Neural crest cell (in vitro differentiated cells): ENCODE data around the gene HLA-DPB1. TPM values are rescaled to one million over a fixed set of nuclear protein-coding genes. Genes with fewer than 3 reads are reported as not detected.

Source experiments
- DNase-seq: peaks from one replicate; pipeline ENCODE4 v3.0.0; 2021; ENCODE audit warnings: low read depth, mixed read lengths, low spot score
- H3K27ac Mint-ChIP-seq: one replicate; pipeline ENCODE4 v1.8.0; 2021; ENCODE audit warnings: mild to moderate bottlenecking, mixed read lengths; ENCODE audit not compliant: unreplicated experiment
- H3K27me3 Mint-ChIP-seq: 2 replicates; pipeline ENCODE4 v1.8.0; 2021; ENCODE audit warnings: low read depth, mild to moderate bottlenecking, mixed read lengths
- H3K36me3 Mint-ChIP-seq: 2 replicates; pipeline ENCODE4 v1.8.0; 2021; ENCODE audit warnings: low read depth, mild to moderate bottlenecking, mixed read lengths
- H3K4me1 Mint-ChIP-seq: 2 replicates; pipeline ENCODE4 v1.8.0; 2021; ENCODE audit warnings: mixed read lengths
- H3K4me3 Mint-ChIP-seq: one replicate; pipeline ENCODE4 v1.8.0; 2021; ENCODE audit warnings: mild to moderate bottlenecking, mixed read lengths
- H3K9me3 Mint-ChIP-seq: 2 replicates; pipeline ENCODE4 v1.8.0; 2021; ENCODE audit warnings: mixed read lengths
- long read RNA-seq: library from polyadenylated mRNA; unstranded; transcript quantifications from one replicate; pipeline ENCODE4 v2.0.0, GENCODE V29; 2020
- total RNA-seq: library from RNA; stranded (reverse); gene quantifications from 2 replicates; pipeline ENCODE4 v1.2.1, GENCODE V29; 2021
- TF ChIP-seq, protein P1 (sequence below): fragments of 200-600 bp; sonication (generic); conservative IDR thresholded peaks from 2 replicates; pipeline ENCODE4 v1.5.0; 2021; ENCODE audit warnings: antibody characterized with exemption, mild to moderate bottlenecking

The HLA-DPB1 gene
- 18.7 and 20.4 TPM in 2 replicates for total RNA-seq
- long read RNA-seq, partial matches to known transcripts, result 6 of 17 reads
- long read RNA-seq, other reads (novel, unspliced or antisense), result 11 of 17 reads

- Mint-ChIP-seq H3K36me3 (no peaks in the 10 kb centered on the region), H3K27me3 (peaks cover 45% of the 10 kb centered on the region), H3K4me3 (no peak within 1 kb of the TSS), H3K4me1 (peaks cover 11% of the 10 kb centered on the region), H3K27ac (no peak within 1 kb of the TSS), H3K9me3 (no peaks in the 10 kb centered on the region)
- TF ChIP-seq, protein P1, sequence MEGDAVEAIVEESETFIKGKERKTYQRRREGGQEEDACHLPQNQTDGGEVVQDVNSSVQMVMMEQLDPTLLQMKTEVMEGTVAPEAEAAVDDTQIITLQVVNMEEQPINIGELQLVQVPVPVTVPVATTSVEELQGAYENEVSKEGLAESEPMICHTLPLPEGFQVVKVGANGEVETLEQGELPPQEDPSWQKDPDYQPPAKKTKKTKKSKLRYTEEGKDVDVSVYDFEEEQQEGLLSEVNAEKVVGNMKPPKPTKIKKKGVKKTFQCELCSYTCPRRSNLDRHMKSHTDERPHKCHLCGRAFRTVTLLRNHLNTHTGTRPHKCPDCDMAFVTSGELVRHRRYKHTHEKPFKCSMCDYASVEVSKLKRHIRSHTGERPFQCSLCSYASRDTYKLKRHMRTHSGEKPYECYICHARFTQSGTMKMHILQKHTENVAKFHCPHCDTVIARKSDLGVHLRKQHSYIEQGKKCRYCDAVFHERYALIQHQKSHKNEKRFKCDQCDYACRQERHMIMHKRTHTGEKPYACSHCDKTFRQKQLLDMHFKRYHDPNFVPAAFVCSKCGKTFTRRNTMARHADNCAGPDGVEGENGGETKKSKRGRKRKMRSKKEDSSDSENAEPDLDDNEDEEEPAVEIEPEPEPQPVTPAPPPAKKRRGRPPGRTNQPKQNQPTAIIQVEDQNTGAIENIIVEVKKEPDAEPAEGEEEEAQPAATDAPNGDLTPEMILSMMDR, result no peak
- DNase-seq, result no peak
These were observed at the start of gene HLA-DPB1 for GRCh38 chr6:33075568-33076405. HLA-DPB1 (plus strand) TSS chr6:33075990; CDS start chr6:33076042, 52 bp downstream.

DNA sequence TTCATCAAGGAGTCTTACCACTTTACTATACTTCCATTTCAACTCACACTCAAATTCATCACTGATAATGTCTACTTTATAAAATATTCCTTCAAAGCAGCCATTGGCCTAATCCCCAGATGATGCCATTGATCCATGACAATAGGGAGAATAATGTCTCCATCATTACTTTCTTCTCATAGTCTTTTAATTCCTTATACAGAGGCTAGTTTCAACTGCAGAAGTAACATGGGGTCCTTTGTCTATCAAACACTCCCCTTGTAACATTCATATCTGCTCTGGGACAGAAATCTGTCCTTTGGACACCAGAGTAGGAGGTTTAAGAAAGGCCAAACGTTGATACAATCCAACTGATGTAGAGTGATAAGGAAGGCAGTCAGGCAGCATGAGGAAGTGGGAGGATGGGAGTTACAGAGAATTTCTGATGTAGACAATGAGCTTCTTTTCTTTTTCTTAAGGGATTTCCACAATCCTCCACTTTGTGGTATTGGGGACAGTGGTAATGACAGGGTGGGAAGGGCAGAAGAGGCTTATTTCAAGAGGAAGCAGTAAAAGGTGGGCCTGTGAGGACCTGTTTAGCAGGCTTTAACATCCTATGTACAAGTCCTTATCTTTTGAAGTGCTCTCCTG, 47.5 kb upstream of the HLA-DPB1 start:
- no peak for DNase-seq
- Mint-ChIP-seq H3K27ac (no peak overlapping the region), H3K4me1 (no peaks in the 10 kb centered on the region), H3K4me3 (no peak overlapping the region), H3K36me3 (no peaks in the 10 kb centered on the region), H3K9me3 (no peaks in the 10 kb centered on the region), H3K27me3 (peaks cover 77% of the 10 kb centered on the region)
- TF ChIP-seq, protein P1, result no peak

GRCh38 chr6:33029328-33030184, 46.2 kb upstream of the HLA-DPB1 start:
- H3K4me1 Mint-ChIP-seq, result no peaks in the 10 kb centered on the region
- H3K27me3 Mint-ChIP-seq, result peaks cover 84% of the 10 kb centered on the region
- H3K4me3 Mint-ChIP-seq, result no peak overlapping the region
- H3K36me3 Mint-ChIP-seq, result no peaks in the 10 kb centered on the region
- no peak for DNase-seq
- no peaks in the 10 kb centered on the region for H3K9me3 Mint-ChIP-seq
- no peak overlapping the region for H3K27ac Mint-ChIP-seq
- TF ChIP-seq, protein P1, result no peak

GRCh38 chr6:33030245-33030644, 45.5 kb upstream of the HLA-DPB1 start:
- no peak for DNase-seq
- no peak overlapping the region for H3K27ac Mint-ChIP-seq
- H3K36me3 Mint-ChIP-seq, result no peaks in the 10 kb centered on the region
- H3K4me3 Mint-ChIP-seq, result no peak overlapping the region
- TF ChIP-seq, protein P1, result no peak
- no peaks in the 10 kb centered on the region for H3K9me3 Mint-ChIP-seq
- H3K27me3 Mint-ChIP-seq, result peaks cover 84% of the 10 kb centered on the region
- no peaks in the 10 kb centered on the region for H3K4me1 Mint-ChIP-seq

GRCh38 chr6:33034554-33034953, 41.2 kb upstream of the HLA-DPB1 start:
- DNase-seq, result no peak
- H3K4me3 Mint-ChIP-seq, result no peak overlapping the region
- no peaks in the 10 kb centered on the region for H3K4me1 Mint-ChIP-seq
- H3K27me3 Mint-ChIP-seq, result peaks cover 88% of the 10 kb centered on the region
- TF ChIP-seq, protein P1, result no peak
- H3K36me3 Mint-ChIP-seq, result no peaks in the 10 kb centered on the region
- H3K27ac Mint-ChIP-seq, result no peak overlapping the region
- no peaks in the 10 kb centered on the region for H3K9me3 Mint-ChIP-seq
